MM.1S (cell line): ENCODE measurements around the gene PXN.
"Not testable (repeated sequence)": the region's sequence is repeated elsewhere in the genome, so short reads cannot be mapped to it uniquely, and the experiment has no call there.

Experiments
- EZH2 ChIP-seq: fragments of 300-600 bp; sonication (generic); optimal IDR thresholded peaks from 2 replicates; pipeline ENCODE3; 2017; ENCODE audit warnings: low read depth, mild to moderate bottlenecking, antibody characterized with exemption, low read length, mixed read lengths
- TF ChIP-seq, protein P1 (sequence below): fragments of 300-600 bp; sonication (generic); IDR thresholded peaks from 2 replicates; pipeline ENCODE4 v1.5.1; 2016; ENCODE audit warnings: antibody characterized with exemption, low read length, mixed read lengths

DNA sequence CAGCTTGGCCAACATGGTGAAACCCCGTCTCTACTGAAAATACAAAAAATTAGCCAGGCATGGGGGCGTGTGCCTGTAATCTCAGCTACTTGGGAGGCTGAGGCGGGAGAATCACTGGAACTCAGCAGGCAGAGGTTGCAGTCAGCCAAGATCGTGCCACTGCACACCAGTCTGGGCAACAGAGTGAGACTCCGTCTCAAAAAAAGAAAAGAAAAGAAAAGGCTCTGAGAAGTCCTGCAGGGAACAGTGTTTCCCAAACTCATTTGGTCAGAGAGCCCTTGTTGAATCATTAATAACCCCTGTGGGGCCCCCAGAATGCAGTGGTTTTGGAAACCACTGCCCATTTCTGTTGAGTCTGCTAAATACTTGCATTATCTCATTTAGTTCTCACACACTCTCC is 52.3 kb downstream of the PXN start:
- TF ChIP-seq, protein P1, sequence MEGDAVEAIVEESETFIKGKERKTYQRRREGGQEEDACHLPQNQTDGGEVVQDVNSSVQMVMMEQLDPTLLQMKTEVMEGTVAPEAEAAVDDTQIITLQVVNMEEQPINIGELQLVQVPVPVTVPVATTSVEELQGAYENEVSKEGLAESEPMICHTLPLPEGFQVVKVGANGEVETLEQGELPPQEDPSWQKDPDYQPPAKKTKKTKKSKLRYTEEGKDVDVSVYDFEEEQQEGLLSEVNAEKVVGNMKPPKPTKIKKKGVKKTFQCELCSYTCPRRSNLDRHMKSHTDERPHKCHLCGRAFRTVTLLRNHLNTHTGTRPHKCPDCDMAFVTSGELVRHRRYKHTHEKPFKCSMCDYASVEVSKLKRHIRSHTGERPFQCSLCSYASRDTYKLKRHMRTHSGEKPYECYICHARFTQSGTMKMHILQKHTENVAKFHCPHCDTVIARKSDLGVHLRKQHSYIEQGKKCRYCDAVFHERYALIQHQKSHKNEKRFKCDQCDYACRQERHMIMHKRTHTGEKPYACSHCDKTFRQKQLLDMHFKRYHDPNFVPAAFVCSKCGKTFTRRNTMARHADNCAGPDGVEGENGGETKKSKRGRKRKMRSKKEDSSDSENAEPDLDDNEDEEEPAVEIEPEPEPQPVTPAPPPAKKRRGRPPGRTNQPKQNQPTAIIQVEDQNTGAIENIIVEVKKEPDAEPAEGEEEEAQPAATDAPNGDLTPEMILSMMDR = not testable (repeated sequence)
- TF ChIP-seq EZH2 = not testable (repeated sequence)
